GM12872 (cell line): ENCODE measurements around the gene ALG14.

Experiments
- CTCF ChIP-seq: IDR thresholded peaks from 3 replicates; pipeline ENCODE4 v1.5.1; 2011; ENCODE audit warnings: low read depth, mild to moderate bottlenecking, low read length, moderate library complexity; ENCODE audit not compliant: insufficient read depth

Gene ALG14

GRCh38 chr1:95002540-95003432 is 70.0 kb downstream of the ALG14 start:
- TF ChIP-seq CTCF: no peak

GRCh38 chr1:95002164-95002539 is 70.6 kb downstream of the ALG14 start:
- TF ChIP-seq CTCF: no peak

- TF ChIP-seq CTCF: no peak
Measured at GRCh38 chr1:94999456-95000131, 73.2 kb downstream of the ALG14 start.

- no peak for TF ChIP-seq CTCF
Measured at GRCh38 chr1:94998748-94999147, 74.0 kb downstream of the ALG14 start.

GRCh38 chr1:94998114-94998513 is 74.6 kb downstream of the ALG14 start:
- TF ChIP-seq CTCF: no peak

GRCh38 chr1:94994805-94995204 is 77.9 kb downstream of the ALG14 start:
- no peak for TF ChIP-seq CTCF

- TF ChIP-seq CTCF: no peak
Measured at GRCh38 chr1:94993931-94994645, 78.7 kb downstream of the ALG14 start.
